HG03025 (cell line): ENCODE results near the gene FOXC1.

Experiments
- ATAC-seq: cut with Tn5 transposase; IDR thresholded peaks from one replicate; pipeline ENCODE4 v1.9.1; 2021; ENCODE audit warnings: mild to moderate bottlenecking, moderate library complexity; ENCODE audit not compliant: unreplicated experiment, low FRiP score

The FOXC1 gene

DNA sequence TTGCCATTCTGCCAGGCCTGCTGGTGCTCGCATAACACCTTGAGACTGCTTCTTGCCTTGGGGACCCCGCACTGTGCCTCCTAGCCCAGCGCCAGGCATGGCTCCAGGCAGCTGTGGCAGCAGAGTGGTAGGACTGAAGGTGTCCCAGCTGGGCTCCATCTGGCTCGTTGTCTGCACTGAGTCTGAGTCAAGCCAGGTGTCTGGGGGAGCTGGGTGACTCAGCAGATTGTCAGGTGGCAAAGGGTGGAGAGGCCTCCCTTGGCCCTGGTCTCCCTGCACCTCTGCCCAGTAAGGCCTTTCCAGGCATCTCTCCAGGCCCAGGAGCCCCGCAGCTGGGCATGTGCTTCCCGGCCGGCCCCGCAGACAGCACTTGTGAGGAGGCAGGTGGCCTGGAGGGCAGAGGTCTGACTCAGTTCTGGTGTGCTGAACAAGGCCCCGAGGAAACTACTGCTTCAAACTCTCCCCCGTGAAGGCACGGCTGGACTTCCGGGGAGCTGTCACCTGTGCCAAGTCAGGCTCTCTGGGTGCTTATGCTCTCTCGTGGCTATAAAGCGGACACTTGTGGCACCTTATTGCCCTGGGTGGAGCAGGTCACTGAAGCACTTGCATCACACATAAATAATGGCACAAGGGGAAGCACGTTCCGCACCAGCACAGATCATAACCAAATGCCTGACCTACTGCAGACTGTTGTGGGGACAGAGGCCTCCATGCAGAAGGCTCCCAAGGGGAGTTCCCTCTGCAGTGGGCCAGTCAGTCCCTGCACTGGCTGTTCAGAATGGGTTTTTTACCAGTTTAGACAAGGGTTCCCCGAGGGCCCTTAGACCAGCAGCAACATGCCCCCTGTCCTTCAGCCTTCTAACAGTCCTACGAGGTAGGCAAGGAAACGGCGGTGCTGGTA, 27.5 kb downstream of the FOXC1 start:
- ATAC-seq: no peak

DNA sequence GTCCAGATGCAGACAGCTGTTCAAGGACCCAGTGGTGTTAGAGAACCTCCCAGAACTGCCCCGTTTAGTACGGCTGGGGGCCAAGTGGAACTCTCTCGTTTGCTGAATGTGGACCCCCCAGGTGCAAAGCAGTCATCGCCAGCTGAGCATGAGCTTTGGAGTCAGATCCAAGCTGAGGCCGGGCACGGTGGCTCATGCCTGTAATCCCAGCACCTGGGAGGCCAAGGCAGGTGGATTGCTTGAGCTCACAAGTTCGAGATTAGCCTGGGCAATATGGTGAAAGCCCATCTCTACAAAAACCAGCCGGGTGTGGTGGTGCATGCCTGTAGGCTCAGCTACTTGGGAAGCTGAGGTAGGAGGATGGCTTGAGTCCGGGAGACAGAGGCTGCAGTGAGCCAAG, 29.7 kb downstream of the FOXC1 start:
- ATAC-seq: no peak

DNA sequence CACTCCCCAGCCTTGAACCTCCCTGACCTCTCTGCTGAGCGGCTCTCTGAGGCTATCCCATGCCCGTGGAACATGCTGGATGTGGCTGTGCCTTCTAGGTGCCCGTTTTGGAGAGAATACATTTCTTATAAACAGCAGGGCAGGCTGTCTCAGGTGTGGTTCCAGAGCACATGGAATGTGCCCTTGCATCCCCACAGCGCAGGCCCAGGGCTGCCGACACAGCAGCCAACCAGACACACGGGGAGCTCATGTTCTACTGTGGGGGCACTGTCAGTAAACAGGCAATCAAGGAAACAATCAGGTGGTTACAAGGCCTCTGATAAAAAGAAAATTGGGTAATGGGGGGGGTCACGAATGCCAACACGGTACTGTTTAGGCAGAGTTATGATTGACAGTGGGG, 30.8 kb downstream of the FOXC1 start:
- ATAC-seq: no peak

DNA sequence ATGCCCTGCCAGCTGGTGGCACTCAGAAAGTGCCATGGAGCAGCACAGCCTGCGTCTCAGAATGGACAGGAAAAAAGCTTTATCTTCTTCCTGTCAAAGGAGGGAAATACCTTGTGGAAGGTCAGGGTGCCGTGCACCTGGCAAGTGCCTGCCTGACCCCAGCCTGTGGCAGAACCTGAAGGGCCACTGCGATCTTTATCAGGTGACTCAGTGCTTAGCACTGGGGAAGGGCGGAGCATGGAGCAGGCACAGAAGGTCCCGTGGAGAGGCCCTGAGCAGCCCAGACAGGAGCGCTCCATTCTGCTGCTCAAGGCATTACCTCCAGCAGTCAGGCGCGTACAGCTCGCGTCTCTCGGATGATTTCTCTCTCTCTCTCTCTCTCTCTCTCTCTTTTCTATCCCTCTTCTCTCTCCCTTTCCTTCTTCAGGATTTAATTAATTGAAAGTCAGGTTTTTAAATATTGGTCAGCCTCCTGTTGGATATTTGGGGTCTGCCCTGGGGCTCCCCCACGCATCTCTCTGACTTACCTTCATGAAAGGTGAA, 31.7 kb downstream of the FOXC1 start:
- ATAC-seq: no peak

DNA sequence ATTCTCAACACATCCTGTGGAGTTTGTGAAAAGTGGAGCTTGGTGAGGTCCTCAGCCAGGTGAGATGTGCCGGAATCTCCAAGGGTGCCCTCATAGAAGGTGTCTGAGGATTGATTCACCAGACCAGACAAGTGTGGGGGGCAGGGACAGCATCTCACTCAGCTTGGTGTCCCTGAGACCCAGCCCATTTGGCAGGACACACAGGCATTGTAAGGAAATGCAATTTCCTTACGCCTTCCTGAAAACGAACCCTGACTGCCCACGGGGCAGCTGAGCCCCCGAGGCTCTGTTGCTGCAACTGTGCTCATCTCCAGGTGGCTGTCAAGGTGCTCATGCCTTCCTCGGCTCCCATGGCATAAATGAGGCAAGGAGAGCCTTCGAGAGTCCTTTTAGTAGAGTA, 33.4 kb downstream of the FOXC1 start:
- no peak for ATAC-seq

- ATAC-seq: no peak
Measured at GRCh38 chr6:1643830-1644445, 34.2 kb downstream of the FOXC1 start.

- ATAC-seq: no peak
Measured at GRCh38 chr6:1644516-1645060, 34.9 kb downstream of the FOXC1 start.

- ATAC-seq: no peak
Measured at GRCh38 chr6:1645466-1646185, 35.9 kb downstream of the FOXC1 start.

GRCh38 chr6:1651362-1651761, 41.6 kb downstream of the FOXC1 start:
- no peak for ATAC-seq

DNA sequence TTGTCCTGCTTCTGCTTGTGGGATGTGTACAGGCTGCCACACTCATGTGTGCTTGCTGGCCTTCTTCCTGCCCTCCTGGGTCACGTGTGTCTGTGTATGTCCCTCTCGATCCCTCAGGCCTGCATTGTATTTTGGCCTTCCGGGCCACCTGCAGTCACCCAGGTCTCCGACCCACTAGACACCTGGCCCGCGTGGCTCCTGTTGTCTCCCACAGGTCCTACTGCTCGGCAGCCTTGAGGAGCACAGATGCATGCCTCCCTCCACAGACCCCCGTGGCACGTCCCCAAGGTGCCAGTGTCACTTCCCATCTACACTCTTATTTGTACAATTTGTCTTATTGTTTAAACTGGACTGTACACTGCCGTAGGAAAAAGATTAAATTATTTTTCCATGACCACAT, 43.1 kb downstream of the FOXC1 start:
- no peak for ATAC-seq

- ATAC-seq: no peak
Measured at GRCh38 chr6:1654054-1654453, 44.3 kb downstream of the FOXC1 start.

GRCh38 chr6:1657116-1657770, 47.5 kb downstream of the FOXC1 start:
- no peak for ATAC-seq

GRCh38 chr6:1657771-1658165, 48.1 kb downstream of the FOXC1 start:
- ATAC-seq: no peak

- ATAC-seq: no peak
Measured at GRCh38 chr6:1658212-1659005, 48.7 kb downstream of the FOXC1 start.

DNA sequence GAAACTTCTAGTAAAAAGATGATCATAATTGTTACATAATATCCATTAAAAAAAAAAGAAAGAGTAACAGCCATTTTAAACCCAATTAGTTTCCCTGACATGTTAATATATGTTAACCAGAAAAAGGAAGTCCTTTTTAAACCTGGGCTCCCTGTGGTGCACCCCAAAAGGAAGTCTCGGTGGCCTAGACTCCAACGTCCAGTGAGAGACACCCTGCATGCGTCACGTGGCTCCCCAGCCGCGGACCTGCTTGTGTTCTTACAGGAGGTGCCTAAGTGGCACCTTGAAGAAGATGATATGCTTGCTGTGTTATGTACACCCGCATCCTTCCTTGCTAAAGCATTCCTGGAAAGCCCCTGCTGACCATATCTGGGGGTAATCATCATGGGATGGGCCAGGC, 50.1 kb downstream of the FOXC1 start:
- ATAC-seq: no peak

GRCh38 chr6:1662534-1662933, 52.8 kb downstream of the FOXC1 start:
- no peak for ATAC-seq
